ENCODE data around the gene CATSPERD.

GRCh38 chr19:5711025-5711424 lies 9.4 kb upstream of the CATSPERD start:
- TF ChIP-seq GATA3 (IDR thresholded peaks at IDR 0.05; ENCODE audit: low read depth, low read length) (no peak), GATA2 (IDR thresholded peaks at IDR 0.05; ENCODE audit: low read depth, low read length) (no peak)
